Skin epidermis (tissue), 12 donors: ENCODE data around the gene LAMA3.
"Not testable (repeated sequence)": the region's sequence is repeated elsewhere in the genome, so short reads cannot be mapped to it uniquely, and the experiment has no call there.

Source experiments
- H3K27ac ChIP-seq, 21 experiments: fragments of 200-600 bp; sonication (generic) in 11 of 21; one replicate each; pipeline ENCODE4 v1.5.0; 2020; ENCODE audit warnings: mild to moderate bottlenecking in 3 of 21, inconsistent platforms in 2 of 21, moderate library complexity in 2 of 21
- H3K4me3 ChIP-seq, 7 experiments: fragments of 200-600 bp; sonication (generic) in 2 of 7; one replicate each; pipeline ENCODE4 v1.5.0; 2020; ENCODE audit warnings: inconsistent platforms in 2 of 7, mild to moderate bottlenecking in 2 of 7, moderate library complexity in 1 of 7

LAMA3 gene

GRCh38 chr18:23725827-23726661 lies 36.8 kb downstream of the LAMA3 start:
- no peak overlapping the region for H3K27ac ChIP-seq
- no peak overlapping the region for H3K4me3 ChIP-seq

- Histone ChIP-seq H3K27ac (no peak overlapping the region), H3K4me3 (no peak overlapping the region)
Measured at GRCh38 chr18:23727707-23728493, 38.6 kb downstream of the LAMA3 start.

GRCh38 chr18:23730857-23731256 lies 41.6 kb downstream of the LAMA3 start:
- Histone ChIP-seq H3K4me3 (no peak overlapping the region), H3K27ac (no peak overlapping the region)

- no peak overlapping the region for H3K27ac ChIP-seq
Measured at GRCh38 chr18:23731861-23732260, 42.6 kb downstream of the LAMA3 start.

DNA sequence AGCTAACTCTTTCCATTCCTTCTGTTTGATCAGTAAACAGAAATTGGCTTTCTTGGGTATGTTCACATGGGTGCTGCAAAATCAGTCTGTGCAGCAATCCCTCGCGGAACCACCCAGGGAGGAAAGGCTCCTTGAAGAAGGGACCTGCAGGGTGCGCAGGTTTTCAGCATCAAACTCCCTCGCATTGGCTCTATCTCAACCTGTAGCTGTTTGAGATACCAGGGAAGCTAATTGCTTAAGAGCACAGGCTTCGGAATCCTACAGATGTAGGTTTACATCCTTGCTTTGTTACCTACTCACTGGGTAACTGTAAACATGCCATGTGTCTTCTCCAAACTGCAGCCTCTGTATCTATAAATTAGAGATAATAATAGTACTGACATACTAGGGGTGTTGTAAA lies 43.2 kb downstream of the LAMA3 start:
- Histone ChIP-seq H3K4me3 (no peak overlapping the region), H3K27ac (no peak overlapping the region)

More at GRCh38 chr18:23731861-23732260, 42.6 kb downstream of the LAMA3 start:
- no peak overlapping the region for H3K4me3 ChIP-seq

- H3K4me3 ChIP-seq, H3K27ac ChIP-seq: not testable (repeated sequence)
Measured at GRCh38 chr18:23733265-23733664, 44.0 kb downstream of the LAMA3 start.

GRCh38 chr18:23733895-23734294 lies 44.6 kb downstream of the LAMA3 start:
- Histone ChIP-seq H3K27ac (no peak overlapping the region), H3K4me3 (no peak overlapping the region)

GRCh38 chr18:23735021-23735464 lies 45.8 kb downstream of the LAMA3 start:
- H3K4me3 ChIP-seq = no peak overlapping the region
- no peak overlapping the region for H3K27ac ChIP-seq

GRCh38 chr18:23737578-23737977 lies 48.3 kb downstream of the LAMA3 start:
- H3K4me3 ChIP-seq = no peak overlapping the region
- H3K27ac ChIP-seq = no peak overlapping the region

GRCh38 chr18:23738151-23738550 lies 48.9 kb downstream of the LAMA3 start:
- H3K27ac ChIP-seq = no peak overlapping the region
- no peak overlapping the region for H3K4me3 ChIP-seq

DNA sequence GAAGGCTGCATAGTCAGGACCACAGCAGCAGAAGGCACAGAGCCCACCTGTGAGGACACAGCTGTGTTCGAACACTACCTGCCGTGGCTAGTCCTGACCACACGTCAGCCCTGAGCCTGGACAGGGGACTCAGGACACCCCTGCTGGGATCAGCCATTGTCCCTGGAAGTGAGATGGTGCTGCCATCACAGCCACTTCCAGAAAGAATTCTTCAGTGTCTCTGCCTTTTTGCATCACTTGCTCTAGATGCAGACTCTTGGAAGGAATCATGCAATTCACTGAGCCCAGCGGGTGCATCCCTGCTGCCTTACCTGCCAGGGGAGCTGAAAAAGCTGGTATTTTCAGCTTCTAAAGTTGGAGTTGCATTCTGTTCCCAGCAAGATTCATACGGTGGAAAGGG lies 49.3 kb downstream of the LAMA3 start:
- no peak overlapping the region for H3K27ac ChIP-seq
- no peak overlapping the region for H3K4me3 ChIP-seq

- no peak overlapping the region for H3K4me3 ChIP-seq
- no peak overlapping the region for H3K27ac ChIP-seq
Measured at GRCh38 chr18:23740105-23740830, 51.0 kb downstream of the LAMA3 start.

DNA sequence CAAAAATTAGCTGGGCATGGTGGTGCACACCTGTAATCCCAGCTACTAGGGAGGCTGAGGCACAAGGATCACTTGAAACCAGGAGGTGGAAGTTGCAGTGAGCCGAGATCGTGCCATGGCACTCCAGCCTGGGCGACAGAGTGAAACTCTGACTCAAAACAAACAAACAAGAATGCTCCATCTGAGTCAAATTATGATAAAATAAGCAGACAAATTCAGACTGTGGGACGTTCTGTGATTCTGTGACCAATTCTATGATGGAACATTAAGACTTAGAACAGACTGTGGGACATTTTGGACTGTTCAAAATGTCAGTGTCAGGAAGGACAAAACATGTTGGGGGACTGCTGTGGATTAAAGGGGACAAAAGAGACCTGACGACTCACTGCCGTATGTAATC lies 52.7 kb downstream of the LAMA3 start:
- not testable (repeated sequence) for H3K27ac ChIP-seq, H3K4me3 ChIP-seq

GRCh38 chr18:23743733-23744333 lies 54.6 kb downstream of the LAMA3 start:
- no peak overlapping the region for H3K4me3 ChIP-seq
- no peak overlapping the region for H3K27ac ChIP-seq

GRCh38 chr18:23745366-23745765 lies 56.1 kb downstream of the LAMA3 start:
- Histone ChIP-seq H3K27ac (no peak overlapping the region), H3K4me3 (no peak overlapping the region)

DNA sequence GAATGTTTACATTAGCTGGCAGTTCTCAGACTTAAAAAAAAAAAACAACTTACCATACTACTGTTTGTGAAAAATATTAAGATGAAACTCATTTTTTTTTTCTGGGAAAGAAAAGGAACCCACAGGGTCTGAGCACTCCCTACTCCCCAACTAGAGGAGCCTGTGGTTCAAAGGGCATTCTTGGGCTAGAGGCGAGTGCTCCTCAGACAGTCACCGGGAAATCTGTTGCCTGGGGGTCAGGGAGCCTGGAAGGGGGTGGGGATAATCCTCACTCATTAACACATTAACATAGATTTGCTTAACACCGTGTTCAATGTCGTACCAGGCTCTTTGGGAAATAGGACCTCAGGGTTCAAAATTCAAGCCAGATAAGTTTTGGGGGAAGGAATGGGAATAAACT lies 57.6 kb downstream of the LAMA3 start:
- H3K27ac ChIP-seq = no peak overlapping the region

GRCh38 chr18:23752363-23752762 lies 63.1 kb downstream of the LAMA3 start:
- H3K27ac ChIP-seq = no peak overlapping the region

More for the DNA sequence above, 57.6 kb downstream of the LAMA3 start:
- H3K4me3 ChIP-seq = no peak overlapping the region

GRCh38 chr18:23752796-23753195 lies 63.5 kb downstream of the LAMA3 start:
- Histone ChIP-seq H3K27ac (no peak overlapping the region), H3K4me3 (no peak overlapping the region)

More at GRCh38 chr18:23752363-23752762, 63.1 kb downstream of the LAMA3 start:
- no peak overlapping the region for H3K4me3 ChIP-seq

DNA sequence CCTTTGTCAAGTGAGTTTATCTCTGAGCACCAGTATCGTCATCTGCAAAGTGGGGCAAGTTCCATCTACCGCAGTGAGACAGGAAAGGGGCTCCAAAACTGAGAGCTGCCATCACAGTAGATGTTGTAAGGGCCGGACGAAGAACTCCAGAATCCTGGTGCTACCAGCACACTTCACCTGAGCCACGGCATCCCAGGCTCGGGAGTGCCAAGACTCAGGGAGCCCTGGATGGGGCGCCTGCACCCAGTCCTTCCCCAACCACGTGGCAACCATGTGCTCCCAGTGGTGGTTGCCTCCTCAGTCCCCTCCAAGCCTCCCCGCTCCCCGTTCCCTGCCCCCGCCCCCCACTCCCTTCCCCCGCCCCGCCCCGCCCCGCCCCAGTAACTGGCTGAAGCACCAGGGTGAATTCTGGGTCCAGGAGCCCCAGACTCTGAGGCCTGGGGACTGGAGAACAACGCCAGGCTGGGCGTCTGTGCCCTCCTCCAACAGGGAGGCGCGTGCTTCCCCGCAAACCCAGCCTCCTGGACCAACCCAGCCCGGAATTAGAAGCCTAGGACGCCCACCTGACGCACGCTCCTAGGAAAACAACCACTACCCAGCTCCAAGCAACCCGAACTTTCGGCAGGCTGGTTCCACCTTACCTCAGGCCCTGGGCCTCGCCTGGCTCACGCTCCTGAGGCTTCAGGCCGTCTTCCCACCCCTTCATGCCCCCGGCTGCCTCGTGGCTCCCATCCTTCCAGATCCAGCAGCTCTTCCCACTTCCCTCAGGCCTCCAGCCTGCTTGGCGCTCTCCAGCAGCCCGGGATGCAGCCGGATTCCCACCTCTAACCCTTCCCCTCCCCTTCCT lies 67.6 kb downstream of the LAMA3 start:
- H3K27ac ChIP-seq = no peak overlapping the region
- H3K4me3 ChIP-seq = no peak overlapping the region
